PC-3 (cell line): Measurements from ENCODE around the gene POLR2C.

Experiments used
- EZH2 ChIP-seq: fragments of 300-600 bp; sonication (generic); IDR thresholded peaks from one replicate; pipeline ENCODE4 v1.6.1; 2017; ENCODE audit warnings: antibody characterized with exemption, mild to moderate bottlenecking, low read length; ENCODE audit not compliant: unreplicated experiment
- EZH2phosphoT487 ChIP-seq: fragments of 300-600 bp; sonication (generic); IDR thresholded peaks from 2 replicates; pipeline ENCODE4 v1.6.1; 2018; ENCODE audit warnings: mild to moderate bottlenecking, antibody characterized with exemption, low read length, borderline replicate concordance
- TF ChIP-seq, protein P1 (sequence below): fragments of 300-600 bp; sonication (generic); conservative IDR thresholded peaks from 2 replicates; pipeline ENCODE4 v1.5.1; 2017; ENCODE audit warnings: antibody characterized with exemption, low read depth, mild to moderate bottlenecking, low read length

DNA sequence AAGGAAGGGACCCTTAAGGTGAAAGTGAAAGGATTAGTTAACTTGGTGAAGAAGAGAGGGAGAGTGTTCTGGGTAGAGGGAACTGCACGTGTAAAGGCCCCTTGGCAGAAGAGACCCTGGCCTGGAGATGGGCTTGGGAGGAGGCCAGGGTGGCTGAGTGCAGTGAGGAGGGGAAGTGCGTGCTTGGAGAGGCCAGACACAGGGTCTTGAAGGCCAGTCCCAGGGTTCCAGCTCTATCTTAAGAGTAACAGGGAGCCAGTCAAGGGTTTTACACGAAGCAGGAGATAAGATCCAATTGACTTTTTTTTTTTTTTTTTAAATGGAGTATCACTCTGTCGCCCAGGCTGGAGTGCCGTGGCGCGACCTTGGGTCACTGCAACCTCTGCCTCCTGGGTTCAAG lies 39.0 kb downstream of the POLR2C start:
- TF ChIP-seq, protein P1, sequence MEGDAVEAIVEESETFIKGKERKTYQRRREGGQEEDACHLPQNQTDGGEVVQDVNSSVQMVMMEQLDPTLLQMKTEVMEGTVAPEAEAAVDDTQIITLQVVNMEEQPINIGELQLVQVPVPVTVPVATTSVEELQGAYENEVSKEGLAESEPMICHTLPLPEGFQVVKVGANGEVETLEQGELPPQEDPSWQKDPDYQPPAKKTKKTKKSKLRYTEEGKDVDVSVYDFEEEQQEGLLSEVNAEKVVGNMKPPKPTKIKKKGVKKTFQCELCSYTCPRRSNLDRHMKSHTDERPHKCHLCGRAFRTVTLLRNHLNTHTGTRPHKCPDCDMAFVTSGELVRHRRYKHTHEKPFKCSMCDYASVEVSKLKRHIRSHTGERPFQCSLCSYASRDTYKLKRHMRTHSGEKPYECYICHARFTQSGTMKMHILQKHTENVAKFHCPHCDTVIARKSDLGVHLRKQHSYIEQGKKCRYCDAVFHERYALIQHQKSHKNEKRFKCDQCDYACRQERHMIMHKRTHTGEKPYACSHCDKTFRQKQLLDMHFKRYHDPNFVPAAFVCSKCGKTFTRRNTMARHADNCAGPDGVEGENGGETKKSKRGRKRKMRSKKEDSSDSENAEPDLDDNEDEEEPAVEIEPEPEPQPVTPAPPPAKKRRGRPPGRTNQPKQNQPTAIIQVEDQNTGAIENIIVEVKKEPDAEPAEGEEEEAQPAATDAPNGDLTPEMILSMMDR: no peak
- TF ChIP-seq EZH2phosphoT487: no peak
- TF ChIP-seq EZH2: no peak
